Esophagus squamous epithelium (tissue), 4 donors: ENCODE measurements around the gene RNGTT.

Experiments
- CTCF ChIP-seq, 6 experiments: fragments of 450-650 bp in 4 of 6; fragments of 200-600 bp in 2 of 6; sonication (generic) in 2 of 6; IDR thresholded peaks; one replicate each; pipeline ENCODE4 v1.5.1; 2016 to 2019; ENCODE audit warnings: antibody characterized with exemption in 6 of 6, mild to moderate bottlenecking in 4 of 6, moderate library complexity in 4 of 6
- POLR2A ChIP-seq, 4 donors: fragments of 450-650 bp; IDR thresholded peaks; one replicate each; pipeline ENCODE4 v1.6.1; 2017; ENCODE audit warnings: antibody characterized with exemption in 4 of 4, mild to moderate bottlenecking in 4 of 4, moderate library complexity in 3 of 4

- no peak for TF ChIP-seq POLR2A (IDR thresholded peaks at IDR 0.05)
- TF ChIP-seq CTCF (IDR thresholded peaks at IDR 0.05): no peak
Measured at GRCh38 chr6:89009624-89010059, 46.2 kb upstream of the RNGTT start.
